Measurements from ENCODE around the gene FEM1B.
A peak's percentile ranks its signal among the peaks of the same experiment; 100 is the strongest.

Gene FEM1B

GRCh38 chr15:68274201-68274848 is 3.2 kb upstream of the FEM1B start:
- ATAC-seq: no peak
- Mint-ChIP-seq H3K27ac (no peak overlapping the region), H3K4me1 (peaks cover 21% of the 10 kb centered on the region), H3K36me3 (peaks cover 6% of the 10 kb centered on the region), H3K9me3 (no peaks in the 10 kb centered on the region), H3K4me3 (no peak overlapping the region), H3K27me3 (no peaks in the 10 kb centered on the region)

- Mint-ChIP-seq H3K27me3 (no peaks in the 10 kb centered on the region), H3K27ac (no peak overlapping the region), H3K4me3 (no peak overlapping the region), H3K4me1 (peaks cover 29% of the 10 kb centered on the region), H3K9me3 (no peaks in the 10 kb centered on the region), H3K36me3 (peaks cover 13% of the 10 kb centered on the region)
- no peak for ATAC-seq
Observed at GRCh38 chr15:68275165-68275746, 2.3 kb upstream of the FEM1B start.

GRCh38 chr15:68276668-68277067 is 877 bp upstream of the FEM1B start:
- no peak for ATAC-seq
- peaks cover 43% of the 10 kb centered on the region for H3K4me1 Mint-ChIP-seq

GRCh38 chr15:68277131-68277602 is 378 bp upstream of the FEM1B start:
- Mint-ChIP-seq H3K4me3 (peak overlapping the region; percentile 99), H3K9me3 (no peaks in the 10 kb centered on the region), H3K4me1 (peaks cover 48% of the 10 kb centered on the region), H3K27ac (peak overlapping the region; percentile 98), H3K36me3 (peaks cover 22% of the 10 kb centered on the region), H3K27me3 (no peaks in the 10 kb centered on the region)
- ATAC-seq: no peak

More at GRCh38 chr15:68276668-68277067, 877 bp upstream of the FEM1B start:
- Mint-ChIP-seq H3K4me3 (peak overlapping the region; percentile 99), H3K36me3 (peaks cover 17% of the 10 kb centered on the region), H3K9me3 (no peaks in the 10 kb centered on the region), H3K27me3 (no peaks in the 10 kb centered on the region), H3K27ac (peak overlapping the region; percentile 98)

- Mint-ChIP-seq H3K27me3 (no peaks in the 10 kb centered on the region), H3K9me3 (no peaks in the 10 kb centered on the region), H3K27ac (peak overlapping the region; percentile 98), H3K4me3 (peak overlapping the region; percentile 99), H3K4me1 (peaks cover 51% of the 10 kb centered on the region), H3K36me3 (peaks cover 23% of the 10 kb centered on the region)
- ATAC-seq: no peak
Observed at GRCh38 chr15:68278345-68278594, 725 bp downstream of the FEM1B start.

GRCh38 chr15:68278595-68279405 is 1.3 kb downstream of the FEM1B start:
- no peaks in the 10 kb centered on the region for H3K27me3 Mint-ChIP-seq
- ATAC-seq: no peak
- peaks cover 51% of the 10 kb centered on the region for H3K4me1 Mint-ChIP-seq
- no peaks in the 10 kb centered on the region for H3K9me3 Mint-ChIP-seq
- H3K27ac Mint-ChIP-seq: peak overlapping the region; percentile 98
- peaks cover 23% of the 10 kb centered on the region for H3K36me3 Mint-ChIP-seq
- peak overlapping the region; percentile 99 for H3K4me3 Mint-ChIP-seq

- peaks cover 31% of the 10 kb centered on the region for H3K36me3 Mint-ChIP-seq
- no peak for ATAC-seq
- peak overlapping the region; percentile 98 for H3K27ac Mint-ChIP-seq
- H3K27me3 Mint-ChIP-seq: no peaks in the 10 kb centered on the region
- peak overlapping the region; percentile 99 for H3K4me3 Mint-ChIP-seq
- H3K4me1 Mint-ChIP-seq: peaks cover 52% of the 10 kb centered on the region
- no peaks in the 10 kb centered on the region for H3K9me3 Mint-ChIP-seq
Observed at GRCh38 chr15:68279779-68280753, 2.5 kb downstream of the FEM1B start.

GRCh38 chr15:68281008-68281407 is 3.5 kb downstream of the FEM1B start:
- ATAC-seq: no peak
- H3K27ac Mint-ChIP-seq: no peak overlapping the region
- no peaks in the 10 kb centered on the region for H3K9me3 Mint-ChIP-seq
- H3K4me1 Mint-ChIP-seq: peaks cover 61% of the 10 kb centered on the region
- peak overlapping the region; percentile 99 for H3K4me3 Mint-ChIP-seq
- H3K27me3 Mint-ChIP-seq: no peaks in the 10 kb centered on the region
- peaks cover 40% of the 10 kb centered on the region for H3K36me3 Mint-ChIP-seq

GRCh38 chr15:68283401-68283800 is 5.9 kb downstream of the FEM1B start:
- Mint-ChIP-seq H3K27me3 (no peaks in the 10 kb centered on the region), H3K9me3 (no peaks in the 10 kb centered on the region), H3K4me3 (no peak overlapping the region), H3K27ac (no peak overlapping the region), H3K36me3 (peaks cover 44% of the 10 kb centered on the region), H3K4me1 (peaks cover 67% of the 10 kb centered on the region)
- no peak for ATAC-seq

- Mint-ChIP-seq H3K4me1 (peaks cover 65% of the 10 kb centered on the region), H3K27ac (no peak overlapping the region), H3K9me3 (no peaks in the 10 kb centered on the region), H3K4me3 (no peak overlapping the region), H3K27me3 (no peaks in the 10 kb centered on the region), H3K36me3 (peaks cover 44% of the 10 kb centered on the region)
- no peak for ATAC-seq
Observed at GRCh38 chr15:68284616-68285258, 7.2 kb downstream of the FEM1B start.

GRCh38 chr15:68285259-68285980 is 7.9 kb downstream of the FEM1B start:
- no peaks in the 10 kb centered on the region for H3K9me3 Mint-ChIP-seq
- no peaks in the 10 kb centered on the region for H3K27me3 Mint-ChIP-seq
- no peak overlapping the region for H3K27ac Mint-ChIP-seq
- ATAC-seq: no peak
- no peak overlapping the region for H3K4me3 Mint-ChIP-seq
- peaks cover 44% of the 10 kb centered on the region for H3K36me3 Mint-ChIP-seq
- peaks cover 58% of the 10 kb centered on the region for H3K4me1 Mint-ChIP-seq

GRCh38 chr15:68286256-68286655 is 8.7 kb downstream of the FEM1B start:
- Mint-ChIP-seq H3K27me3 (no peaks in the 10 kb centered on the region), H3K4me3 (no peak overlapping the region), H3K27ac (no peak overlapping the region), H3K36me3 (peaks cover 51% of the 10 kb centered on the region), H3K4me1 (peaks cover 50% of the 10 kb centered on the region), H3K9me3 (no peaks in the 10 kb centered on the region)
- no peak for ATAC-seq

GRCh38 chr15:68289057-68289456 is 11.5 kb downstream of the FEM1B start:
- ATAC-seq: no peak
- Mint-ChIP-seq H3K27ac (no peak overlapping the region), H3K36me3 (peaks cover 47% of the 10 kb centered on the region), H3K27me3 (no peaks in the 10 kb centered on the region), H3K4me3 (no peak overlapping the region), H3K9me3 (no peaks in the 10 kb centered on the region), H3K4me1 (peaks cover 38% of the 10 kb centered on the region)

Data from stimulated activated memory B cell treated with anti-CD40 and anti-IgM and Interleukin-4, amounts not matched to agents 10 μg/mL and 1 μg/mL and 100 μg/mL, for 72 hours (primary cell).